ENCODE results near the gene PCNT. TPM values are rescaled to one million over a fixed set of nuclear protein-coding genes. Genes with fewer than 3 reads are reported as not detected.

Gene PCNT
- total RNA-seq, 4 donors from 2014 or later, result 20.6 to 43.0 (median 25.5) TPM

DNA sequence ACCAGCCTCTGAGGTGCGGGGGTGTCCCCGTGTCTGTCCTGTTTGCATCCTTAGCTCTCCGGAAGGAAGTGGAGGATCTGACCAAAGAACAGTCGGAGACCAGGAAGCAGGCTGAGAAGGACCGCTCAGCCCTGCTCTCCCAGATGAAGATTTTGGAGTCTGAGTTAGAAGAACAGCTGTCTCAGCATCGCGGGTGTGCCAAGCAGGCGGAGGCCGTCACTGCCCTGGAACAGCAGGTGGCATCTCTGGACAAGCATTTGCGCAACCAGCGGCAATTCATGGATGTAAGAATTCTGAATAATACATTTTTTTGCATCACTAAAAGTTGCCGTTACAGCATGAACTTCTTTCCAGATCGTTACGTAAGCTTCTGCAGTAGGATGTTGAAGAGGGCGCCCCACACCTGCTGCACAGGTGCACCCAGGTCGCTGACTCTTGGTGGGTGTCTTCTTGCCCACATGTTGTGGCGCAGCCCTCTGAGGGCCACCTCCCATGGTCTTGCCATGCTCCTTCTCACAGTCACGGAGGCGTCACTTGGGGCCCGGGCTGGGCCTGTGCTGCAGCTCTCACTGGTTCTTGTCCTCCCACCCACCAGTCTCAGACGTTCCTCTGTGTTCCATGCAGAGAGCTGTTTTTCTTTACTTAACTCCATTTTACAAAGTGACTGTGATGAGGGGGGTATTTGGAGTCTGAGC lies 73.4 kb downstream of the PCNT start:
- TF ChIP-seq, protein P1, sequence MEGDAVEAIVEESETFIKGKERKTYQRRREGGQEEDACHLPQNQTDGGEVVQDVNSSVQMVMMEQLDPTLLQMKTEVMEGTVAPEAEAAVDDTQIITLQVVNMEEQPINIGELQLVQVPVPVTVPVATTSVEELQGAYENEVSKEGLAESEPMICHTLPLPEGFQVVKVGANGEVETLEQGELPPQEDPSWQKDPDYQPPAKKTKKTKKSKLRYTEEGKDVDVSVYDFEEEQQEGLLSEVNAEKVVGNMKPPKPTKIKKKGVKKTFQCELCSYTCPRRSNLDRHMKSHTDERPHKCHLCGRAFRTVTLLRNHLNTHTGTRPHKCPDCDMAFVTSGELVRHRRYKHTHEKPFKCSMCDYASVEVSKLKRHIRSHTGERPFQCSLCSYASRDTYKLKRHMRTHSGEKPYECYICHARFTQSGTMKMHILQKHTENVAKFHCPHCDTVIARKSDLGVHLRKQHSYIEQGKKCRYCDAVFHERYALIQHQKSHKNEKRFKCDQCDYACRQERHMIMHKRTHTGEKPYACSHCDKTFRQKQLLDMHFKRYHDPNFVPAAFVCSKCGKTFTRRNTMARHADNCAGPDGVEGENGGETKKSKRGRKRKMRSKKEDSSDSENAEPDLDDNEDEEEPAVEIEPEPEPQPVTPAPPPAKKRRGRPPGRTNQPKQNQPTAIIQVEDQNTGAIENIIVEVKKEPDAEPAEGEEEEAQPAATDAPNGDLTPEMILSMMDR (IDR thresholded peaks at IDR 0.05; ENCODE audit: low read depth), result no peak

DNA sequence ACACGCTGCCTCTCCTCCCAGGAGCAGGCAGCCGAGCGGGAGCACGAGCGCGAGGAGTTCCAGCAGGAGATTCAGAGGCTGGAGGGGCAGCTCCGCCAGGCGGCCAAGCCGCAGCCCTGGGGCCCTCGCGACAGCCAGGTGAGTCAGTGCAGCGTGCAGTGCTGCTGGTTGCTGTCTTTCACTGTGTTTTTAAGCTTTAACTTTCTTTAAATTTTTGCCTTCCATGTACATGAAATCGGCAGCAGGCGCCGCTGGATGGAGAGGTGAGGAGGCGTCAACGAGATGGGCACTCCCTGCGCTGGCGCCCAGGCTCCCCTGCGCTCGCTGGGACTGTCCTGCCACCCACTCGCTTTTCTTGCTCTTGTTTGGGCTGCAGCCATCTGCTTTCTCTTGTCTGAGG lies 74.0 kb downstream of the PCNT start:
- TF ChIP-seq, protein P1 (IDR thresholded peaks at IDR 0.05; ENCODE audit: low read depth), result no peak

DNA sequence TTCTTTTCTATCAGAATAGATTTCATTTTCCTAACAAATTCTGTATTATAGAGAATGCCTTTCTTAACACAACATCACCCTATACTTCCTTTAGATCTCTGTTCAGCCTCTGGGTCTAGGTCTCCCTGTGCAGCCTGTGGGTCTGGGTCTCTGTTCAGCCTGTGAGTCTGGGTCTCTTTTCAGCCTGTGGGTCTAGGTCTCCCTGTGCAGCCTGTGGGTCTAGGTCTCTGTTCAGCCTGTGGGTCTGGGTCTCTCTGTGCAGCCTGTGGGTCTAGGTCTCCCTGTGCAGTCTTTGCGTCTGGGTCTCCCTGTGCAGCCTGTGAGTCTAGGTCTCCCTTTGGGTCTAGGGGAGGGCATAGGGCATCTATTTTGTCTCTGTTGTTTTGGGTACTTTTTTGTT lies 75.2 kb downstream of the PCNT start:
- TF ChIP-seq, protein P1 (IDR thresholded peaks at IDR 0.05; ENCODE audit: low read depth), result no peak

DNA sequence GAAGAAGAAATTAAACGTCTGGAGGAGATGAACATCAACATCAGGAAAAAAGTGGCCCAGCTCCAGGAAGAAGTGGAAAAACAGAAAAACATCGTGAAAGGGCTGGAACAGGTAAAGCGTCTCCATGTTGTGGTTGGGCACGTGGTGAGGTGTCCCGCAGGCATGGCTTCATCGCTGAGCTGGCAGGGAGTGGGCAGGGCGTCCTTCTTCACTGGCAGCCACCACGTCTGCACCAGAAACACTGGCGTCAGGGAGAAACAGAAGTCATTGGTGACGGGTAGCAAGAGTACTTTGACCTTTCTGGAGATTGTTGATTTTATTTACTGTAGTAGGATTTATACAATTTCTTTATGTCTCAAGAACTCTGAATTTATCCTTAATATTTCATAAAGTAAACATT lies 75.7 kb downstream of the PCNT start:
- TF ChIP-seq, protein P1 (IDR thresholded peaks at IDR 0.05; ENCODE audit: low read depth), result no peak

DNA sequence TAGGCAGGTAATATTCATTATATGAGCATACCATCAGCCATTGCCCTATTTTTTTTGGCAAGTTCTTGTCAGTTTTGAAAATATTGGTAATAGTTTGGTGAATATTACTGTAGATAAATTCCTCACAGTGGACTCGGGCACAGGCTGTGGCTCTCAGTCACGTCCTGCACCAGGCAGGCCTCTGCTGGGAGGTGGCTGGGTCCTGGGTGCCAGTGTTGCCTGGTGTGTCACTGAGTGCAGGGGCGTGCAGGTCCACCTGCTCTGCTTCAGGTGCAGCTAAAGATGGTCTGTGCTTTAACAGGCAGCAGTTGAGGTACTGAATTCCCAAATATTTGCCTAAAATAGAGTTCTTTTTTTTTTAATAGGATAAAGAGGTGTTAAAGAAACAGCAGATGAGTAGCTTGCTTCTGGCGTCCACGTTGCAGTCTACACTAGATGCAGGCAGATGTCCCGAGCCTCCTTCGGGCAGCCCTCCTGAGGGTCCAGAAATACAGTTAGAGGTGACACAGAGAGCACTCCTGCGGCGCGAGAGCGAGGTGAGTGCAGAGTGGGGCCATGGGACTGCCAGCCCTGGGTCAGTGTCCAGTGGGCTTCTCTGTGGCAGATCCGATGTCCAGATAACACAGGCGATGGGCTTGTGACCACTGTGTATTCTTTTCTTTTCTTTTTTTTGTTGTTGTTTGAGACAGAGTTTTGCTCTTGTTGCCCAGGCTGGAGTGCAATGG lies 77.4 kb downstream of the PCNT start:
- TF ChIP-seq, protein P1 (IDR thresholded peaks at IDR 0.05; ENCODE audit: low read depth), result no peak

DNA sequence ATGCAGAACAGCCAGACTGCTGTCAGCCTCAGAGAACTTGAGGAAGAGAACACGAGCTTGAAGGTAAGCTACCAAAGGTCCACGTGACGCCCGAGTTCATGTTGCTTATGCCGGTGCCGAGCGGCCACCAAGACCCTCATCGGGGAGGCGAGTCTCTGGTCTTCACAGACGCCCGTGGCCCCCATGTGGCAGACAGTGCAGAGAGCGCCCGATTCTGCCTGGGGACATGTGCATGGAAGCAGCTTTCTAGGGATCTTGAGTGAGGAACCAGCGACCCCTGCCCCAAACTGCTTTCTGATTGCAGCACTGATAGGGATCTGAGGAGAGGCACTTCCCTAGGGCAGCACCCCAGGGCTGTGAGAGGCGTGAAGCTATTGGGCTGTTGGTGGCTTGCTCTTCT lies 78.5 kb downstream of the PCNT start:
- TF ChIP-seq, protein P1 (IDR thresholded peaks at IDR 0.05; ENCODE audit: low read depth), result no peak

DNA sequence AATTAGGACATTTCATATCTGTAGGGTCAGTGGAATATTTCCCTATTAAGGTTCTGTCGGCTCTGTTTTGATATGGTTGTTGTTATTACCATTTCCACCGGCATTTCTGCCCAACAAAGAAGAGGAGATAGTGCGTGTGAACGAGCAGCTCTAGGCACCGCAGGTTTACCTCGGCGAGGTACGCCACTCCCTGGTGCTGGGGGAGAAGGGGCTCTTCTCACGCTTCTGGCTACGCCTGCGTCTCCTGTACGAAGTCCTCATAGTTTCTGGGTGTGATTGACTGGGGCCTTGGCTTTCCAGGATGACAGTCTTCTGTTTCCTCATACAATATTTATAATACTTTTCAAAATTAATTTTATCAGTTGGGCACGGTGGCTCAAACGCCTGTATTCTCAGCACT lies 80.3 kb downstream of the PCNT start:
- TF ChIP-seq, protein P1 (IDR thresholded peaks at IDR 0.05; ENCODE audit: low read depth), result no peak
